ENCODE measurements around the gene RAB40B.
"Not testable (repeated sequence)": the region's sequence is repeated elsewhere in the genome, so short reads cannot be mapped to it uniquely, and the experiment has no call there.

RAB40B gene, protein sequence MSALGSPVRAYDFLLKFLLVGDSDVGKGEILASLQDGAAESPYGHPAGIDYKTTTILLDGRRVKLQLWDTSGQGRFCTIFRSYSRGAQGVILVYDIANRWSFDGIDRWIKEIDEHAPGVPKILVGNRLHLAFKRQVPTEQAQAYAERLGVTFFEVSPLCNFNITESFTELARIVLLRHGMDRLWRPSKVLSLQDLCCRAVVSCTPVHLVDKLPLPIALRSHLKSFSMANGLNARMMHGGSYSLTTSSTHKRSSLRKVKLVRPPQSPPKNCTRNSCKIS

DNA sequence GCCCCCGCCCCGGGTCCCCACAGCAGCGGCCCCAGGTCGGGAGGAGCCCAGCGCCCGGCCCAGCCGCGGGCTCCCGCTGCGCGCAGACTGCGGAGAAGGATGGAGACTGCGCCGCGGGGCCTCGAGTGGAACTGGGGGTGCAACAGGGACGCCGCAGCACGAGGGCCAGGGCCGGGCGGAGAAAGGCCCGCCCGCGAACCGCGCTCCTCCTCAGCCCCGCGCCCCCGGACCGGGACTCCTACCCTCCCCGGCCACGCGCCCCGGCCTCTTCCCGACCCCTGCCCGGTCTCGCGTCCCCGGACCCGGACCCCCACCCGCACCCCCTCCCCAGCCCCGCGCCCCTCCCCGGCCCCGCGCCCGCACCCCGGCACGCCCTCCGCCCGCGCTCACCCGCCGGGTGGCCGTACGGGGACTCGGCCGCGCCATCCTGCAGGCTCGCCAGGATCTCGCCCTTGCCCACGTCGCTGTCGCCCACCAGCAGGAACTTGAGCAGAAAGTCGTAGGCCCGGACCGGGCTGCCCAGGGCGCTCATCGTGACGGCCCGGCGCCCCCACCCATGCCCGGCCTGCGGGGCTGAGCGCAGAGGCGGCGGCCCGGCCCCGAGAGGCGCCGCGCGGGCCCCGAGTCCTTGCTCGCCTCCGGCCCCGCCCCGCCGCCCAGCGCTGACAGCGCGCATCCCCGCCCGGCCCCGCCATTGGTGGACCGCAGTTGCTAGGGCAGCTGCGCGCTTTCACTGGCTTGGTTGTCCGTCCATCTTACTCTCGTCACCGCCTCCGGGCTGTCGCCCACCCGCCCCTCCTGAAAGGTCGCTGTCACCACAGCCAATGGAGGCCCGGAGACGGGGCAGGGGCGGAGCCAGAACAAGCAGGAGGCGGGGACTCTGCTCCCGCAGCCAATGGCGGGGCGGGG lies at the start of gene RAB40B:
RAB40B (minus strand) TSS at position 634 of the 909 bp plus-strand sequence; CDS start at position 532, 102 bp downstream.
- peak; percentile 86 for DNase-seq

DNA sequence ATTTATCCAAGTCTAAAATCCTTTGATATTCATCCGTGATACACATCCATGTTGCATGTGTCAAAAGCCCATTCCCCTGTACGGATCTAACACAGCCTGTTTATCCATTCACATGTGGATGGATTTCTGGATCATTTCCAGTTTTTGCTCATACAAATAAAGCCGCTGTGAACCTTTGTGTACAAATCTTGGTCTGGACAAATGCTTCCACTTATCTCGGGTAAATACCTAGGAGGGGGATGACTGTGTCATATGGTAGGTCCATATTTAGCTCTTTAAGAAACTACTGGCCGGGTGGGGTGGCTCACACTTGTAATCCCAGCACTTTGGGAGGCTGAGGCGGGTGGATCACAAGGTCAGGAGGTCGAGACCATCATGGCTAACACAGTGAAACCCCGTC lies 47.0 kb upstream of the RAB40B start:
- no peak for DNase-seq

DNA sequence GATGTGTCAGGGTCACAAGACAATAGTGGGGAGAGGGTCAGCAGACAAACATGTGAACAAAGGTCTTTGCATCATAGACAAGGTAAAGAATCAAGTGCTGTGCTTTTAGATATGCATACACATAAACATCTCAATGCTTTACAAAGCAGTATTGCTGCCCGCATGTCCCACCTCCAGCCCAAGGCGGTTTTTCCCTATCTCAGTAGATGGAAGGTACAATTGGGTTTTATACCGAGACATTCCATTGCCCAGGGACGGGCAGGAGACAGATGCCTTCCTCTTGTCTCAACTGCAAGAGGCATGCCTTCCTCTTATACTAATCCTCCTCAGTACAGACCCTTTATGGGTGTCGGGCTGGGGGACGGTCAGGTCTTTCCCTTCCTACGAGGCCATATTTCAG lies 46.2 kb upstream of the RAB40B start:
- DNase-seq, result not testable (repeated sequence)

- DNase-seq, result no peak
Measured at GRCh38 chr17:82743344-82744219, 45.1 kb upstream of the RAB40B start.

- DNase-seq, result no peak
Measured at GRCh38 chr17:82740906-82741759, 42.6 kb upstream of the RAB40B start.

GRCh38 chr17:82737967-82738877 lies 39.7 kb upstream of the RAB40B start:
- no peak for DNase-seq

DNA sequence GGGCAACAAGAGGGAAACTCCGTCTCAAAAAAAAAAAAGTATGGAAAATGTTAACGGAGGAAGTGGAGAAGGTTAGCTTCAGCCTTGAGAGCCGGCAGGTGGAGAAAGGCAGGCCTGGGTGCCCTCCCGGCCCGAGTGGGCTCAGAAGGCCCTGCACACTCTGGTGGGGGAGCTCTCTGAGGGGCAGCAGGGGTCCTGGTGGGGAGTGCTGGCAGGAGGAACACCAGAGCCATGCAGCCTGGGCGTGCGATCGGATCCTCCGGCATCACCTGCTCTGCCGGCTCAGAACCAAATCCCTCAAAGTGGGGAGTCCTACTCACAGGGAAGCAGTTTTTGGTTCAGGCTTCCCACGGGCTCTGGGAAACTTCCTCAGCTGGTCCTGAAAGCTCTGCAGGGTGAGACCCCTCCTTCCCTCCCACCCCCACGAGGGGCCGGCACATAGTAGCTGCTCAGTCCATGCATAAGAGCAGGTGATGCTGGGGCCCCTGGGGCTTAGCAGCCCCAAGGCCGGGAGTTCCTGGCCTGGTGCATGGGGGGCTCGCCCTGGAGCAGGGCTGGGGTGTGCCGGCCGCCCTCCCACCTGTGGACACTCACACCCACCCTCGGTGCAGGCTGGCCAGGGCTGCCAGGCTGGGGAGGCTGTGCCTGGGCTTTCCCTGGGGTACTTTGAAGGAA lies 38.1 kb upstream of the RAB40B start:
- DNase-seq, result no peak

DNA sequence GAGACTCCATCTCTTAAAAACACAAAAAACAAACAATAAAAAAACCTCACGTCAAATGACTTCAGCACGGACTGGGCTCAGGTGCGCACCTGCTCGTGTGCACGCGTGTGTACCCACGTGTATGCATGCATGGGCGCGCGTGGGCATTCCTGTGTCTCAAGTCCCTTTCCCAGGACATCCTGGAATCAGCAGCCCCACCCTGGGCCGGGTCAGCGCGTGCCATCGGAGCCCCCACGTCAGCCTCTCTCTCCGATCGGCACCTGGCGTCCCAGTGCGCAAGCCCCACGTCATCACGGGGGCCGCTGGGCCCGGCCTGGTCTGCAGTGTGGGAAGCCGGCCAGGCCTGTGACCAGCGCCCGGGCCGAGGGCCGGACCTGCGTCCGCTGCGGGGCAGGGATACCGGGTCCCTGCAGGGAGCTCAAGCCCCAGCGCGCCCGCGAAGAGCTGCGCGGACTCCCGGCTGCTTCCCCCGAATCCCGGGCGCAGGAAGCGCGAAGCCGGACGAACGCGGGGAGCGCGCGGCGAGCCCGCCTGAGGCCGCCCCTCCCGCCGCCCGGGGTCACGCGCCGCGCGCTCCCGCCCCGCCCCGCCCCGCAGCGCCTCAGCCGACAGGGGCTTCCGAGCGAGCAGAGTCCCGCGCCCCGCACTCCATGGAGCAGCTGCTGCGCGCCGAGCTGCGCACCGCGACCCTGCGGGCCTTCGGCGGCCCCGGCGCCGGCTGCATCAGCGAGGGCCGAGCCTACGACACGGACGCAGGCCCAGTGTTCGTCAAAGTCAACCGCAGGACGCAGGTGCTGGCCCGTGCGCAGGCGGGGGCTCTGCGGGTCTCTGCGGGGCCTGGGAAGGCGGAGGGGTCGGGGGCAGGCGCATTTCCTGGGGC lies 36.7 kb upstream of the RAB40B start, which contains the start of gene FN3K:
FN3K (plus strand) TSS at position 629 of the 880 bp plus-strand sequence; CDS start at position 651, 22 bp downstream.
- DNase-seq, result no peak

DNA sequence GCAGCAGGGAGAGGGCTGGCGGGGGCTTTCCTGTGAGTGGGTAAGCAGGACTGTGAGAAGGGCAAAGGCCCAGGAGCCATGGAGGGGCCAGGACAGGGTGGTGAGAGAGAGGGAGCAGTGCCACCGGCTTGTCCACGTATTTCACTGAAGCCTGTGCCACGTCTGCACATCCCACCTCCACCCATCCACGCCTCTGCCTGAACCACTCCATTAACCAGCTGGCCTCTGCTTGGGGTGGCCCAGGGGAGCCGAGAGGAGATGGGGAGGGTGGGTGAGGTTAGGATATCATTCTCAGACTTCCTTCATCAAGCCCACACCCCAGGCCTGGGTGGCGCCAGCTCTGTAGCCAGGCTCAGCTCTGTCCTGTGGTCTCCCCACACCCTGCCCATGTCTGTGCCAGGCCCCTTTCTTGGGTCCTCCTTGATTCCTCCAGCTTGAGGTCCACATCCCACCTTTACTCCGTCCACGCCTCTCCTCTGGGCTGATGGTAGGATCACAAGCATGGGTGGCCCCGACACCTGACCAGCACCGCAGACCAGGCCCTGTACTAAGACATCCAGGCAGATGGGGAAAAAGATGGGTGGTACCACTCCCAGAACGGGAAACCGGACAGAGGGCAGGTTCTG lies 33.7 kb upstream of the RAB40B start:
- DNase-seq, result no peak

DNA sequence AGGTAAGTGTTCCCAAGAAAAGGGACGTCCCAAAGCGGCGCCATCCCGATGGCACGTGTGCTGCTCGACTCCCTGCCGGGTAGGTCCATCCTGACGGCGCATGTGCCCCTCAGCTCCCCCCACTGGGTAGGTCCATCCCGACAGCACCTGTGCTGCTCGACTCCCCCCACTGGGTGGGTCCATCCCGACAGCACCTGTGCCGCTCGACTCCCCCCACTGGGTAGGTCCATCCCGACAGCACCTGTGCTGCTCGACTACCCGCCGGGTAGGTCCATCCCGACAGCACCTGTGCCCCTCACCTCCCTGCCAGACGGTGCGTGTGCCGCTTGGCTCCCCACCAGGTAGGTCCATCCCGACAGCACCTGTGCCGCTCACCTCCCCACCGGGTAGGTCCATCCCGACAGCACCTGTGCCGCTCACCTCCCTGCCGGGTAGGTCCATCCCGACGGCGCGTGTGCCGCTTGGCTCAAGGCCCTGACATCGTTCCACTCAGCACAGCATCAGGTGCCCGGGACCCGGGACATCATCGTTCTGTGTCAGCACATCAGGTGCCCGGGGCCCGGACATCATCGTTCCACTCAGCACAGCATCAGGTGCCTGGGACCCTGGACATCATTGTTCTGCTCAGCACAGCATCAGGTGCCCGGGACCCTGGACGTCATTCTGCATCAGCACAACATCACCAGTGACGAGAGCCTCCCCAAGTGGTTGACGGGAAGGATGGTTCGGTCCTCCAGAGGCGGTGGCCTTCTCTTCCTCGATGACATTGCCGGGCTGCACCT lies 31.2 kb upstream of the RAB40B start:
- DNase-seq, result no peak

DNA sequence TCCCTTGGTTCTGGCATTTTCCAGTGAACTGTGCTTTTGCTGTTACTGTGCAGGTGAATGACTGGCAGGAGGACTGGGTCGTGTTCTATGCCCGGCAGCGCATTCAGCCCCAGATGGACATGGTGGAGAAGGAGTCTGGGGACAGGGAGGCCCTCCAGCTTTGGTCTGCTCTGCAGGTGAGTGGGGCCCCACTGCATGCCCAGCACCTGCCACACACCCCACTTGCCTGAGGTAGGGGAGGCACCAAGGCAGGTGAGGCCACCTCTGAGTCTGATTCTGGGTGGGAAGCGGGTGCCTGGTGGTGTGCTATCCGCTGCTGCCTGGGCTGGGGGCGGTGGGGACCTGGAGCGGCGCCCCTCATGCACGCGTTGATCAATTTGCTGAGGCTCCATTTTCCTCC lies 27.9 kb upstream of the RAB40B start:
- DNase-seq, result no peak

DNA sequence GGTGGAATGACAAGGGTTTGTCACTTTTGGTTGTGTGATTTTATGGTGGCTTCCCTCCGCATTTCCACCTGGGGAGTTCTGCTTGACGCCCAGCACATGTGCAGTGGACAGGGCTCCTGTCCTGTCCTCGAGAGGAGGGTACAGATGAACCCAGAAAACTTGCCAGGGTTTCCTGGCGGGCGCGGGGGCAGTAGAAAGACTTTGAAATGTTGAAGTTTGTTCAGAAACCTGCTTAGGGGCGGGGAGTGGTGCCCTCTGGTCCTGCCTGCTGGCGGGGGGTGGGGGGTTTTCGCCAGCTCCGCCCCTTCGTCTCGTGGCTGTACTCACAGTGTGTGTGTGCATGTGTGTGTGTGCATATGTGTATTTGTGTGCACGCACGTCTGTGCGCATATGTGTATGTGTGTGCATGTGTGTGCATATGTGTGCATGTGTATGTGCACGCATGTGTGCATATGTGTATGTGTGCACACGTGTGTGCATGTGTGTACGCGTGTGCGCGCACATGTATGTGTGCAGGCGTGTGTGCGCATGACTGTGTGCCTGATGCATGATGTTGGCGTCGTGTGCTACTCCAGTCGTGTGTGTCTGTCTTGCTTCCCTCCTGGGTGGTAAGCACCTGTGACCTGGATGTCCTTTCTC lies 24.8 kb upstream of the RAB40B start:
- DNase-seq, result no peak

- no peak for DNase-seq
Measured at GRCh38 chr17:82722341-82723013, 24.0 kb upstream of the RAB40B start.

- no peak for DNase-seq
Measured at GRCh38 chr17:82720204-82720603, 21.7 kb upstream of the RAB40B start.

- no peak for DNase-seq
Measured at GRCh38 chr17:82718986-82719685, 20.6 kb upstream of the RAB40B start.
